Body of pancreas (tissue), 4 donors: ENCODE data around the gene ARHGEF7. TPM values are rescaled to one million over a fixed set of nuclear protein-coding genes. Genes with fewer than 3 reads are reported as not detected.

Source experiments
- ATAC-seq: fragments of 150-250 bp; one replicate; pipeline ENCODE4 v1.9.1; 2016
- DNase-seq, 4 donors: peaks; one replicate each; pipeline ENCODE4 v3.0.0-alpha.2; 2019
- H3K27ac ChIP-seq, 4 donors: fragments of 200-600 bp; sonication (generic); 1 replicate in 3 of 4; 2 replicates in 1 of 4; pipeline versions ENCODE4 v1.5.1 to v1.6.1; 2016 to 2019; ENCODE audit warnings: mild to moderate bottlenecking in 1 of 4, mixed read lengths in 1 of 4, moderate library complexity in 1 of 4
- H3K27me3 ChIP-seq, 2 donors: fragments of 200-600 bp; sonication (generic); one replicate each; pipeline ENCODE4 v1.6.0; 2016; ENCODE audit warnings: mild to moderate bottlenecking in 1 of 2
- H3K36me3 ChIP-seq, 2 donors: fragments of 200-600 bp; sonication (generic); replicated peaks in 1 of 2; 2 replicates each; pipeline ENCODE4 v1.5.1; 2016; ENCODE audit warnings: low read depth in 2 of 2; ENCODE audit not compliant: insufficient read depth in 1 of 2
- H3K4me1 ChIP-seq: fragments of 200-600 bp; sonication (generic); one replicate; pipeline ENCODE4 v1.6.0; 2016
- H3K4me3 ChIP-seq, 2 donors: fragments of 200-600 bp; sonication (generic); 1 replicate in 1 of 2; 2 replicates in 1 of 2; pipeline ENCODE4 v1.5.1; 2016 to 2019
- H3K9me3 ChIP-seq, 3 donors: fragments of 200-600 bp; sonication (generic); 1 replicate in 2 of 3; 2 replicates in 1 of 3; pipeline ENCODE4 v1.5.1; 2016
- POLR2A ChIP-seq, 3 donors: fragments of 450-650 bp; IDR thresholded peaks; one replicate each; pipeline ENCODE4 v1.6.1; 2016; ENCODE audit warnings: antibody characterized with exemption in 3 of 3, mild to moderate bottlenecking in 2 of 3
- WGBS, 2 donors: methylation state at CpG; one replicate each; pipeline ENCODE4 v1.1.5; 2017; 5-methylcytosine and 5-hydroxymethylcytosine counted together
- intact Hi-C: fragments of 100-400 bp; cut with DNase I; formaldehyde crosslinking; loops from one replicate; pipeline ENCODE4 v1.15.1; 2023
- total RNA-seq, 2 donors: library from RNA; depleted of rRNA; stranded (reverse); fragments of >200 nt; gene quantifications; one replicate each; pipeline ENCODE4 v1.1.0, GENCODE V29; 2016
- TF ChIP-seq, protein P1 (sequence below), 7 experiments: fragments of 450-650 bp in 4 of 7; fragments of 200-600 bp in 3 of 7; sonication (generic) in 3 of 7; IDR thresholded peaks; one replicate each; pipeline ENCODE4 v1.5.1; 2016 to 2019; ENCODE audit warnings: antibody characterized with exemption in 7 of 7

ARHGEF7 gene
- total RNA-seq, 2 donors from 2014 or later: 27.5 to 81.4 TPM

DNA sequence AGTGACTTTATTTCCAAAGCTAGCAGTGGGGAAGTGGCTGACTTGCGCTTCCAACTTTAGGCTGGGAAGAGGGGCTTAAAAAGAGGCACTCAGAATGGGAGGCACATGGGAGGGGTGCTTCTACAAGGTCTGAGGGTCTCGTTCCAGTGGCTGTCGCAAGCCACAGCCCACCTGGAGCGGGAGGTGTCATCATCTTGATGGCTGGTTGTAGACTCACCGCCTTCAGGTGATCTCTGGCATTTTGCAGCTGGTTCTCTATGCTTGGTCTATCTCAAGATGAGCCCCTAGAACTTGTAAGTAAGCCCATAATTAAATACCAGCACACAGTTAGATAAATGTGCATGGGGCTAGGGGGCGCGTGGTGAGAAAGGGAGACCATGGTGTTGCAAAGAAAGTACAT is 214.5 kb downstream of the ARHGEF7 start:
- Histone ChIP-seq H3K27me3 (no peaks in the 10 kb centered on the region), H3K9me3 (no peaks in the 10 kb centered on the region), H3K27ac (no peak overlapping the region), H3K36me3 (no peaks in the 10 kb centered on the region), H3K4me1 (no peaks in the 10 kb centered on the region), H3K4me3 (no peak overlapping the region)
- WGBS, 2 donors: 89 to 95% methylated on average over 7 of the region's 7 CpGs
- DNase-seq (no peak), ATAC-seq (no peak)
- intact Hi-C loops: no loop called here
- no peak for TF ChIP-seq POLR2A (IDR thresholded peaks at IDR 0.05)
- TF ChIP-seq, protein P1, sequence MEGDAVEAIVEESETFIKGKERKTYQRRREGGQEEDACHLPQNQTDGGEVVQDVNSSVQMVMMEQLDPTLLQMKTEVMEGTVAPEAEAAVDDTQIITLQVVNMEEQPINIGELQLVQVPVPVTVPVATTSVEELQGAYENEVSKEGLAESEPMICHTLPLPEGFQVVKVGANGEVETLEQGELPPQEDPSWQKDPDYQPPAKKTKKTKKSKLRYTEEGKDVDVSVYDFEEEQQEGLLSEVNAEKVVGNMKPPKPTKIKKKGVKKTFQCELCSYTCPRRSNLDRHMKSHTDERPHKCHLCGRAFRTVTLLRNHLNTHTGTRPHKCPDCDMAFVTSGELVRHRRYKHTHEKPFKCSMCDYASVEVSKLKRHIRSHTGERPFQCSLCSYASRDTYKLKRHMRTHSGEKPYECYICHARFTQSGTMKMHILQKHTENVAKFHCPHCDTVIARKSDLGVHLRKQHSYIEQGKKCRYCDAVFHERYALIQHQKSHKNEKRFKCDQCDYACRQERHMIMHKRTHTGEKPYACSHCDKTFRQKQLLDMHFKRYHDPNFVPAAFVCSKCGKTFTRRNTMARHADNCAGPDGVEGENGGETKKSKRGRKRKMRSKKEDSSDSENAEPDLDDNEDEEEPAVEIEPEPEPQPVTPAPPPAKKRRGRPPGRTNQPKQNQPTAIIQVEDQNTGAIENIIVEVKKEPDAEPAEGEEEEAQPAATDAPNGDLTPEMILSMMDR (IDR thresholded peaks at IDR 0.05): no peak

DNA sequence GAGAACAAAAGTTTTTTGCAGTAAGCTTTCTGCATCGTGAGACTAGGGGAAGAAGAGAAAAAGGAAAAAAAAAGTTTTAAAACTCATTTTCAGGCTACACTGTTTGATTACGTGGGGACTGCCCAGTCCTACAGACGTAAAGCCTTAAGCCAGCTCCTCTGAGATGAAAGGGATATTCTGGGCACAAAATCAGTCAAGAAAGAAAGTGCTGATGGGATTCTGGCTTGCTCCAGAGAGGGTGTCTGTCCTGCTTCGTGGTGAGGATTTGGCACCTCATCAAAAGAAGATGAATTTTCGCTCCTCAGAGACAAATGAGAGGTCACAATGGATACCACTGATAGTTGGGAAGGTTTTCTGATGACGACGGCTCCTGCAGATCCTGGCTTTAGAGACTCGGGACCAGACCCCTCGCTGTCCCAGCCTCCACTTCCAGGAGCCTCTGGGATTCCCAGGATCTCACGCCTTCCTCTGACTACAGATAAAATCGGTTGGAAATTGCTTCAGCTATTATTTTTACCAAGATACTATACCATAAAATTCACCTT is 215.0 kb downstream of the ARHGEF7 start:
- DNase-seq: no peak
- ATAC-seq: no peak

DNA sequence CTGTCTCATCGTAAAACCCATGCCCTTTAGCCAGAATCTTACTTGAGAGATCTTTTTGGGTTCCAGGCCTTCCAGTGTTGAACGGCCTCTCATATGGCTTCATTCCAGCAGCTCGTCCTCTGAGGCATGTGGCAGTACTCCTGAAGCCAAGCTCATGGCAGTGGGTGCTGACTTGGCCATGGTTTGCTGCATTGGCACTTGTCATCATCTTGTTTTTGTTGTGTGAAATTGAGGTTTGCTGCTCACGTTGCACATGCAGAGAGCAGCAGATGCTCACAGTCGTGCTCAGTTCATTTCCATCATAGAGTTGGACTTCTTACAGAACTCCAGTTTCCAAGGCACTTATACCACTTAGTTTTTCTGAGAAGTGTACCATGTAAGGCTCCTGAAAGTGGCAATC is 220.2 kb downstream of the ARHGEF7 start:
- intact Hi-C loops: no loop called here
- WGBS, 2 donors: 80 to 81% methylated on average over 5 of the region's 5 CpGs

More for the DNA sequence above, 215.0 kb downstream of the ARHGEF7 start:
- Histone ChIP-seq H3K4me1 (no peaks in the 10 kb centered on the region), H3K27ac (no peak overlapping the region), H3K9me3 (no peaks in the 10 kb centered on the region), H3K36me3 (no peaks in the 10 kb centered on the region), H3K4me3 (no peak overlapping the region), H3K27me3 (no peaks in the 10 kb centered on the region)
- no peak for TF ChIP-seq POLR2A (IDR thresholded peaks at IDR 0.05)
- TF ChIP-seq, protein P1 (IDR thresholded peaks at IDR 0.05): no peak
- intact Hi-C loops: no loop called here
- 73 to 81% methylated on average over 11 of the region's 11 CpGs for WGBS, 2 donors

DNA sequence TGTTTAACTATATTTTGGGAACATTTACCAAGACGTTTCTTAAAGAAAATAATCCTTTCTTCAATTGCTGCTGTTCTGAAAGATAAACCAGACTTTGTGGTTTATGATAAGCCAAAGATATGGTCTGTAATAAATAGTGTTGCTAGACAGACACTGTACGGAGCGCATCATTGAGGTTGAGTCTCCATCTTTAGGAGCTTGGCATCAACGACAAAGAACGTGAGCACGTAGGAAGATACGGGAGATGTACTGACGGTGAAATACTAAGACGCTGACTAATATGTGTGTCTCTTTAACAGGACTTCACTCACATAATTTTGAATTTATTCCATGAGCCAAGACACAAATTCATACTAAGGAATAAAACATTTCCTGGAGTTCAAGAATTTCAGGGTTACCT is 221.6 kb downstream of the ARHGEF7 start:
- Histone ChIP-seq H3K27me3 (no peaks in the 10 kb centered on the region), H3K27ac (no peak overlapping the region), H3K9me3 (no peaks in the 10 kb centered on the region), H3K4me1 (no peaks in the 10 kb centered on the region), H3K4me3 (no peak overlapping the region), H3K36me3 (no peaks in the 10 kb centered on the region)
- WGBS, 2 donors: 87 to 88% methylated on average over 9 of the region's 9 CpGs
- ATAC-seq (no peak), DNase-seq (no peak)
- TF ChIP-seq, protein P1 (IDR thresholded peaks at IDR 0.05): no peak
- no peak for TF ChIP-seq POLR2A (IDR thresholded peaks at IDR 0.05)
- intact Hi-C loops: no loop called here

More for the DNA sequence above, 220.2 kb downstream of the ARHGEF7 start:
- no peak for ATAC-seq
- H3K27ac ChIP-seq: no peak overlapping the region
- H3K4me1 ChIP-seq: no peaks in the 10 kb centered on the region
- TF ChIP-seq, protein P1 (IDR thresholded peaks at IDR 0.05): no peak
- no peak for TF ChIP-seq POLR2A (IDR thresholded peaks at IDR 0.05)
- H3K36me3 ChIP-seq: no peaks in the 10 kb centered on the region
- DNase-seq: no peak
- no peaks in the 10 kb centered on the region for H3K9me3 ChIP-seq
- no peak overlapping the region for H3K4me3 ChIP-seq
- no peaks in the 10 kb centered on the region for H3K27me3 ChIP-seq

DNA sequence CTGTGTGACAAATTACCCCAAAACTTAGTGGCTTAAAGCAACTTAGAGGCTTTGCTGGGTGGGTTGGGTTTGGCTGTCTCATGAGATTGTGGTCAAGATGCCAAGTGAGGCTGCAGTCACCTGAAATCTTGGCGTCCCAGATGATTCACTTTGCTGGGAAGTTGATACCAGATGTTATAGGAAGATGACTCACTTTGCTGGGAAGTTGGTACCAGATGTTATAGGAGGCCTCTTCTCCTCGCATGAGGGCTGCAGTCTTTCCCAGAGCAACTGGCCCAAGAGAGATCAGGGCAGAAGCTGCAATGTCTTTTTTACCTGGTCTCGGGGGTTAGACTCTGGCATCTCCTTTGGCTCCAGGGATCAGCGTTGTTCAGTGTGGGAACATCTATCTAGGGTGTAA is 222.1 kb downstream of the ARHGEF7 start:
- Histone ChIP-seq H3K9me3 (no peaks in the 10 kb centered on the region), H3K36me3 (no peaks in the 10 kb centered on the region), H3K27ac (no peak overlapping the region), H3K27me3 (no peaks in the 10 kb centered on the region), H3K4me1 (no peaks in the 10 kb centered on the region), H3K4me3 (no peak overlapping the region)
- TF ChIP-seq, protein P1 (IDR thresholded peaks at IDR 0.05): no peak
- no peak for TF ChIP-seq POLR2A (IDR thresholded peaks at IDR 0.05)
- intact Hi-C loops: no loop called here
- WGBS, 2 donors: 80% methylated on average over 4 of the region's 4 CpGs
- ATAC-seq (no peak), DNase-seq (no peak)
